ENCODE data around the gene ING1.
A peak's percentile ranks its signal among the peaks of the same experiment; 100 is the strongest.
"Not testable (repeated sequence)": the region's sequence is repeated elsewhere in the genome, so short reads cannot be mapped to it uniquely, and the experiment has no call there.

The ING1 gene

DNA sequence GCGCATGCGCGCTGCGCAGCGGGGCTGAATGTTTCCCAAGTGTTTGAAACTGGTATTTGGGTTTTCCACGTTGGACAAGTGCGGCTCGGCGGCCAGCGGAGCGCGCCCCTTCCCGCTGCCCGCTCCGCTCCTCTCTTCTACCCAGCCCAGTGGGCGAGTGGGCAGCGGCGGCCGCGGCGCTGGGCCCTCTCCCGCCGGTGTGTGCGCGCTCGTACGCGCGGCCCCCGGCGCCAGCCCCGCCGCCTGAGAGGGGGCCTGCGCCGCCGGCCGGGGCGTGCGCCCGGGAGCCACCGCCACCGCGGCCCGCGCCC is at the start of gene ING1:
Gene ING1 (plus strand): TSS at position 59 of the 311 bp plus-strand sequence. CDS start 450 bp downstream, outside the sequence.
- no peak for DNase-seq

- no peak for DNase-seq
Measured at GRCh38 chr13:110664041-110664440, 49.5 kb upstream of the ING1 start.

DNA sequence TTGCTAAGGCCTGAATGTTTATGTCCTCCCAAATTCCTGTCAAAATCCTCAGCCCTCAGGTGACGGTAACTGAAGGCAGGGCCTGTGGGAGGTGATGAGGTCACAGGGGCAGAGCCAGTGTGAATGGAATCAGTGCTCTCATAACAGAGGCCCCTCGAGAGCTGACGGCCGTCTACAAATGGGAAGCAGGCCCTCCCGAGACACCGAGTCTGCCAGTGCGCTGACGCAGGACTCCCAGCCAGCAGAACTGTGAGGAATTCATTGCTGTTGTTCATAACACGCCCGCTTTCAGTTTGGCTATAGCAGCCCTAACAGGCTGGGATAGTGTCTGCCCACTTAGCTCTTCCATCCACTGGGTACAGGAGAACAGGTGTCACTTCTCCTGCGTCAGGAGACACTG is 48.8 kb upstream of the ING1 start:
- DNase-seq = no peak

- no peak for DNase-seq
Measured at GRCh38 chr13:110665491-110666254, 47.8 kb upstream of the ING1 start.

- DNase-seq = no peak
Measured at GRCh38 chr13:110666255-110666533, 47.3 kb upstream of the ING1 start.

DNA sequence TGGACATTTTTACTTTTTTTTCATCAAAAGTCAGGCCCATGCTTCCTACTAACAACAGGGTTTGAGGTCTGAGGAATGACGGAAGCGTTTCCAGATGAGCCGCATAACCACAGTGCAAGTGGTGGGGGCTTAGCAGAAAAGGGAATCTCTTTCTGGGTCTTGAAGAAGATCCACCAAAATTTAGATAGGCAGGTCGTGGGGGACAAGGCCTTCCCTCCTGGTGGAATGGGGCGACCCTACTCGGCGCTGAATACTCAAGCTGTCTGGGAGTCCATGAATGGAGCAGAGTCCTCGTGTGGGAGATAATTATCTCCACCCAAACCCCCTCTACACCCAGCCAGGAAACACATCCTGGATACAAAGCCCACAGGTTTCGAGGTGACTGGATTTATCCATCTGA is 44.5 kb upstream of the ING1 start:
- DNase-seq = no peak

- not testable (repeated sequence) for DNase-seq
Measured at GRCh38 chr13:110669814-110670213, 43.7 kb upstream of the ING1 start.

DNA sequence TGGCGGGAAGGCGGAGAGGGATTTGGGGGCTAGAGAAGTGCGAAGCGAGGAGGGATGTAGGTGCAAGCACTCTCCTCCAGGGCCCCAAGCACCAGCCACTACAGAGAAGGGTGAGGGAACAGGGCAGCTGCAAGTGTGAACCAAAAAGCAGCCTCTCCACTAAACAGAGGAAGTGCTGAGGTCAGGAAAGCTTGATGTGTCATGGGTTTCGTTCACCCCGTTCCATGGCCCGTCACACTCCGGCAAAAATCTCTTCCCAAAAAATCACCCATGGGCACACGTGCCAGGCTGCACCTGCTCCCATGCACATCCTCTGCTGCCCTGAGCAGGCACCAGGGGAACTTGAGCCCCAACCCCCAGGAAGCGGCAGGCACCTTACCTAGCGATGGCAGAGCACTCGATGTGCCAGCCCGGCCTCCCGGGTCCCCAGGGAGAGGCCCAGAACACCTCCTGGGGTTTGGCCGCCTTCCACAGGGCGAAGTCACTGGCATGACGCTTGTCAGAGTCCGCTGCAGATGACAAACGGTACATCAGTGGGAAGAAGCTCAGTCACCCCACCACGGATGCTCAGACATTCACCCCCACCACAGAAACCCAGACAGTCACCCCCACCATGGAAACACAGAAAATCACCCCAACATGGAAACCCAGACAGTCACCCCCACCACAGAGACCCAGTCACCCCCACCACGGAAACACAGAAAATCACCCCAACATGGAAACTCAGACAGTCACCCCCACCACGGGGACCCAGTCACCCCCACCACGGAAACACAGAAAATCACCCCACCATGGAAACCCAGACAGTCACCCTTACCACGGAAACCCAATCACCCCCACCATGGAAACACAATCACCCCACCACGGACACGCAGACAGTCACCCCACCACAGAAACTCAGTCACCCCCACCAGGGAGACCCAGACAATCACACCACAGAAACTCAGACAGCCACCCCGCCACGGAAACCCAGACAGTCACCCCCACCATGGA is 36.6 kb upstream of the ING1 start:
- peak; percentile 53 for DNase-seq

DNA sequence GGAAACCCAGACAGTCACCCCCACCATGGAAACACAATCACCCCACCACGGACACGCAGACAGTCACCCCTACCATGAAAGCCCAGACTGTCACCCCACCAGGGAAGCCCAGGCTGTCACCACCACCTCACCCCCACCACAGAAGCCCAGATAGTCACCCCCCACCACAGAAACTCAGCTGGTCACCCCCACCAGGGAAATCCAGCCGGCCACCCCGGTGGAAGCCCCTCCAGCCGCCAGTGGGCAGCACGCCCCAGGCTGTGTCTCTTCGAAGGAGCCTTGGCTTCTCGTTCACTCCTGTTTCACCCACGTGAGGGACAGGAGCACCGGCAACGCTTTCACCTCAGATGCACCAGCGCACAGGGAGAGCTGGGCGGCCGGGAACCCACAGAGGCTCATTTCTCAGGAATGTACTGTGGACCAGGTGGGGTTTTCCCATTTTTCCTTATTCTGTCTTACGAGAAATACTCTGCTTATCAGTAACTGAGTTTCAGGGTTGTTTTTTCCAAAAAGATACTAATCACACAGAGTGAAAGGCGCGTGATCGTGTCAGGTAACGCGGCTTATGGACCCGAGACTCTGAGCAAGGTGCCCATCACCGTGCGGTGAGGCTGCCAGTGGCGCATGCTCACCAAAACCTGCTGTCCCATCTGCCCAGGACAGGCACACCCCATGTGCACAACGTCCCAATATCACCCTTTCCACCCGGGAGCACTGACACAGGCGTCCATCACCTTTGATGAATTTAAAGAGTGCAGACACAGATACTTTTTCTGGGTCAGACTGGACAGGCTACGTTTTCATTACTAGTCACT is 35.6 kb upstream of the ING1 start:
- DNase-seq = peak; percentile 38

DNA sequence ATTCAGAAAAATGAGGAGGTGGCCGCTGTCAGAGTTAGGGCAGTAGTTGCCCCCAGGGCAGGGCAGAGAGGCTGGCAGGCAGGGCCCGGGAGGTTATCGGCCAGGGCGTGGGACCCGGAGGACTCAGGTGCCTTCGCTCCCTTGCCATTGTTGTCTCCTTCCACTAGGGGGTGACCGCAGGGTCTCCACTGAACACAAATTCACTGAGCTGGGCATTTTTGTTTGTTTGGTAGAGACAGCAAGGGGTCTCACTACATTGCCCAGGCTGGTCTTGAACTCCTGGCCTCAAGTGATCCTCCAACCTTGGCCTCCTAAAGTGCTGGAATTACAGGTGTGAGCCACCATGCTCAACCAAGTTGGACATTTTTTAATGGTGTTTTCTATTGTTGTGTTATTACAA is 32.6 kb upstream of the ING1 start:
- peak; percentile 9 for DNase-seq

DNA sequence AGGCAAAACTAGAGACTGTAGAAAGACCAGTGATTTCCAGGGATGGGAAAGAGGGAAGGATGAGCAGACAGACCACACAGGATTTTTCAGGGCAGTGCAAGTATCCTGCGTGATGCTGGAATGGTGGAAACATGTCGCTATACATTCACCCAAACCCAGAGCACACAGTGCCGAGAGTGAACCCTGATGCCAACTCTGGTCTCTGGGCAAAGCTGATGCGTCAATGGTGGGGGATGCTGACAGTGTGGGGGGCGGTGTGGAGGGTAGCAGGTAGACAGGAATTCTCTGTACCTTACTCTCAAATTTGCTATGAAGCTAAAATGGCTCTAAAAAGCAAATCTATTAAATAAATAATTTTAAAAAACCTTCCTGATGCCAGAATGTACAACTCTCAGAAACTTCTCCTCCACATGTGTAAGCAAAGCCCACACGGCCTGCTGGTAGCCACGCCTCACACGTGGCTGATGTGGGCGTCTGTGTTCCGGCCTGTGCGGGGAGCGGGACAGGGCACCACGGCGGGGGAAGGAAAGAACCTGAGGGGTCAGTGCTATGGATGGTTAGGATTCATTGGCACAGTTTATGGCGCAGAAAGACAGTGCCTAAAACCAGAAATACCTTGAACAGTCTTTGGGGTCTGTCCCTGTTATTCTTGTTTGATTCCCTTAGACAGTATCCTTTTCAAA is 31.5 kb upstream of the ING1 start:
- DNase-seq = no peak

GRCh38 chr13:110682746-110683145 is 30.8 kb upstream of the ING1 start:
- DNase-seq = no peak

DNA sequence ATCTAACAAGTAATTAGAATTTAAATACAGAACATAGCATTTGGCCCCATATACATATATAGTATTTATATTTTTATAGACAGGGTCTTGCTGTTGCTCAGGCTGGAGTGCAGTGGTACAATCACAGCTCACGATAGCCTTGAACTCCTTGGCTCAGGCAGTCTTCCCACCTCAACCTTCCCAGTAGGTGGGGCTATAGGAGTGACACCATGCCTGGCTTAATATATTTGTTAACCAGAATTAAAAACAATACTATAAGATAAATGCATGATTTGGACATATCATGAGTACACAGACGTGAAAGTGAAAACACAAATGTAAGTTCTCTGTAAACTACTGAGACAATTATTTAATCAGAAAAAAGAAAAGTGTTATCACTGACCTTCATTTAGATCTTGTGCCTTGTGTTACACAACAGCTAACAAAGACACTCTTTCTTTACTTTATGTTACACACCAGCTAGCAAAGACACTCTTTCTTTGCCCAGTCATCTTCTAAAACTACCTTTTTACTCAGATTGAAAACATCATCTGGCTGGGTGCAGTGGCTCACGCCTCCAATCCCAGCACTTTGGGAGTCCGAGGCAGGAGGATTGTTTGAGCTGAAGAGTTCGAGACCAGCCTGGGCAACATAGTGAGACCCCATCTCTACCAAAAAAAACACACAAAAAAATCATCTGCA is 30.2 kb upstream of the ING1 start:
- no peak for DNase-seq

GRCh38 chr13:110683921-110684320 is 29.6 kb upstream of the ING1 start:
- no peak for DNase-seq

- no peak for DNase-seq
Measured at GRCh38 chr13:110684388-110685056, 29.0 kb upstream of the ING1 start.

GRCh38 chr13:110685305-110686020 is 28.0 kb upstream of the ING1 start:
- DNase-seq = no peak

DNA sequence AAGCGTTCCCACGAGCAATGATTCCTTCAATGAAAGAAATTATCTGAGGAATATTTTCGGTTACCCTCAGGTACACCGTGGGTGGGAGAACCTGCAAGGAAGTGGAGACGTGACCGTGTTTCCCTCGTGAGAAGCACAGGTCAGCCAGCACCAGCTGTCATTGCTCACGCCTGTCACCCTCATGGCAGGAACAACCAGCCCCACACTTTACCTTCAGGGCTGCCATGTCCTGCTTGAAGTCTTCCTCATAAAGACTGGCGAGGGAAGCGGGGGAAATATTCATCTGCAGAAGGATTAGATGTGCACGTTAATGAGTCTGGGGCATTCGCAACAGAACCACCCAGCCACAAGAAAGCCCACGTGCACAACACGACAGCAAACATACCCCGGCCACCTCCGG is 25.8 kb upstream of the ING1 start:
- DNase-seq = no peak

DNA sequence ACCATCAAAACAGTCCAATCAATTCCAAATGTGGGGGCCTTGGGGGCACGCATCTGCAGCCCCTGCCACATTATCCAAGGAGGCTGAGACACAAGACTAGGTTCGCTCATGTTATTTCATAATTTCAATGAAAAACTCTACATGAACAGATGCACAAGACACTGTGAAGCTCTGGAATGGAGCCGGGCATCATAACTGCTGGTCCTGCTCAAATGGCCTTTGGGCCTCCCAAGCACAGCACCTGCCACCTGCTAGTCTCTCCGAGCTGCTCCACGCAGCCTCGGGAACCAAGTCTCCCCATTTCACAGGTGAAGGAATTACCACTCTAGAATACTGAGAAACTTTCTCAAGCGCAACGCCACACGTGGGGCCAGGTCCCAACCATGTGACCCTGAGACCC is 24.5 kb upstream of the ING1 start:
- no peak for DNase-seq

GRCh38 chr13:110689711-110690110 is 23.8 kb upstream of the ING1 start:
- no peak for DNase-seq

GRCh38 chr13:110690516-110690915 is 23.0 kb upstream of the ING1 start:
- no peak for DNase-seq

DNA sequence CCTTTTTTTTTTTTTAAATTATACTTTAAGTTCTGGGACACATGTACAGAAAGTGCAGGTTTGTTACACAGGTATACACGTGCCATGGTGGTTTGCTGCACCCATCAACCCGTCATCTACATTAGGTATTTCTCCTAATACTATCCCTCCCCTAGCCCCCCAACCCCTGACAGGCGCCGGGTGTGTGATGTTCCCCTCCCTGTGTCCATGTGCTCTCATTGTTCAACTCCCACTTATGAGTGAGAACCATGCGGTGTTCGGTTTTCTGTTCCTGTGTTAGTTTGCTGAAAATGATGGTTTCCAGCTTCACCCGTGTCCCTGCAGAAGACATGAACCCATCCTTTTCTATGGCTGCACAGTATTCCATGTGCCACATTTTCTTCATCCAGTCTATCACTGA is 17.7 kb upstream of the ING1 start:
- not testable (repeated sequence) for DNase-seq

All from activated naive CD4-positive, alpha-beta T cell treated with Interleukin-2 at 50 U/mL for 16 hours (primary cell).